MCF 10A (cell line): ENCODE data around the gene EIF4E1B. TPM values are rescaled to one million over a fixed set of nuclear protein-coding genes. Genes with fewer than 3 reads are reported as not detected.
A peak's percentile ranks its signal among the peaks of the same experiment; 100 is the strongest.

Experiments
- BruUV-seq: library from RNA; stranded (reverse); fragments of 400-500 nt; replicated peaks from 2 replicates; lab custom pipeline; 2021; lab: Mats Ljungman, UMichigan
- CTCF ChIA-PET: fragments of 300-600 bp; sonication (Branson Sonifier 250); formaldehyde crosslinking; extraction: SDS; loops from one replicate; lab custom pipeline; 2021; ENCODE audit warnings: antibody characterized with exemption, inconsistent platforms; lab: Yijun Ruan, JAX
- POLR2A ChIA-PET: fragments of 300-600, 350-650 bp; sonication (Branson Sonifier 250); formaldehyde crosslinking; extraction: SDS; loops from one replicate; lab custom pipeline; 2020; ENCODE audit warnings: antibody characterized with exemption, inconsistent platforms; lab: Yijun Ruan, JAX
- DNase-seq: peaks from one replicate; pipeline ENCODE4 v3.0.0-alpha.2; 2018; ENCODE audit not compliant: unreplicated experiment
- H3K27ac Mint-ChIP-seq: one replicate; pipeline ENCODE4 v1.8.0; 2022; ENCODE audit warnings: mild to moderate bottlenecking, low read depth, mixed read lengths; ENCODE audit not compliant: unreplicated experiment
- H3K27me3 Mint-ChIP-seq: one replicate; pipeline ENCODE4 v1.8.0; 2022; ENCODE audit warnings: mixed read lengths; ENCODE audit not compliant: insufficient read depth, unreplicated experiment
- H3K36me3 Mint-ChIP-seq: one replicate; pipeline ENCODE4 v1.8.0; 2022; ENCODE audit warnings: mild to moderate bottlenecking, moderate library complexity, mixed read lengths; ENCODE audit not compliant: insufficient read depth, unreplicated experiment
- H3K4me1 Mint-ChIP-seq: one replicate; pipeline ENCODE4 v1.8.0; 2022; ENCODE audit warnings: mixed read lengths; ENCODE audit not compliant: insufficient read depth, unreplicated experiment
- H3K4me3 Mint-ChIP-seq: one replicate; pipeline ENCODE4 v1.8.0; 2022; ENCODE audit warnings: mild to moderate bottlenecking, moderate library complexity, mixed read lengths; ENCODE audit not compliant: unreplicated experiment
- H3K9me3 Mint-ChIP-seq: one replicate; pipeline ENCODE4 v1.8.0; 2022; ENCODE audit warnings: mixed read lengths; ENCODE audit not compliant: unreplicated experiment
- CTCF ChIP-seq: fragments of 200-600 bp; IDR thresholded peaks from one replicate; pipeline ENCODE4 v1.8.0; 2022; ENCODE audit warnings: antibody characterized with exemption, mild to moderate bottlenecking; ENCODE audit not compliant: unreplicated experiment
- intact Hi-C: fragments of 100-400 bp; cut with micrococcal nuclease; formaldehyde crosslinking; loops from 2 replicates; pipeline ENCODE4 v1.14.1; 2022
- total RNA-seq: library from RNA; stranded (reverse); gene quantifications from 2 replicates; pipeline ENCODE4 v1.2.3, GENCODE V29; 2022

The EIF4E1B gene
- total RNA-seq, 1 experiment from 2014 or later: not detected

GRCh38 chr5:176675676-176676360 is 45.3 kb downstream of the EIF4E1B start:
- DNase-seq: peak; percentile 42
- BruUV-seq: no TSS peak
- Mint-ChIP-seq H3K36me3 (no peaks in the 10 kb centered on the region), H3K27ac (no peak overlapping the region), H3K4me1 (no peaks in the 10 kb centered on the region), H3K27me3 (peaks cover 5% of the 10 kb centered on the region), H3K9me3 (no peaks in the 10 kb centered on the region), H3K4me3 (no peak overlapping the region)
- intact Hi-C loops: no loop called here
- CTCF ChIA-PET: interaction anchor here (0.6 to 6.4 kb wide), 4 partner anchors 15 to 855 kb away, joined by 3 to 49 read pairs (median 3); no protein-coding TSS in a partner anchor
- peak; percentile 47 for TF ChIP-seq CTCF
- POLR2A ChIA-PET: no interaction called here

GRCh38 chr5:176676361-176676824 is 45.9 kb downstream of the EIF4E1B start:
- BruUV-seq: no TSS peak
- intact Hi-C loops: no loop called here
- Mint-ChIP-seq H3K27me3 (peaks cover 11% of the 10 kb centered on the region), H3K9me3 (no peaks in the 10 kb centered on the region), H3K4me1 (no peaks in the 10 kb centered on the region), H3K4me3 (no peak overlapping the region), H3K27ac (no peak overlapping the region), H3K36me3 (no peaks in the 10 kb centered on the region)
- POLR2A ChIA-PET: no interaction called here
- TF ChIP-seq CTCF: no peak
- peak; percentile 58 for DNase-seq
- CTCF ChIA-PET: interaction anchor here (0.6 to 6.4 kb wide), 4 partner anchors 15 to 855 kb away, joined by 3 to 49 read pairs (median 3); no protein-coding TSS in a partner anchor

GRCh38 chr5:176677209-176677939 is 46.9 kb downstream of the EIF4E1B start:
- H3K27me3 Mint-ChIP-seq: peaks cover 21% of the 10 kb centered on the region
- no peak overlapping the region for H3K27ac Mint-ChIP-seq
- H3K36me3 Mint-ChIP-seq: no peaks in the 10 kb centered on the region
- no peak overlapping the region for H3K4me3 Mint-ChIP-seq
- no peaks in the 10 kb centered on the region for H3K9me3 Mint-ChIP-seq
- no peaks in the 10 kb centered on the region for H3K4me1 Mint-ChIP-seq
- TF ChIP-seq CTCF: no peak
- BruUV-seq: no TSS peak
- ChIA-PET POLR2A (interaction anchor here (0.5 kb wide), 1 partner anchor 105 kb away, joined by 3 read pairs; no protein-coding TSS in a partner anchor), CTCF (interaction anchor here (0.6 to 6.4 kb wide), 4 partner anchors 16 to 355 kb away, joined by 3 to 49 read pairs (median 4); no protein-coding TSS in a partner anchor)
- DNase-seq: no peak
- intact Hi-C loops: no loop called here

- H3K27me3 Mint-ChIP-seq: peaks cover 33% of the 10 kb centered on the region
- intact Hi-C loops: no loop called here
- H3K9me3 Mint-ChIP-seq: no peaks in the 10 kb centered on the region
- no peak for TF ChIP-seq CTCF
- ChIA-PET POLR2A (interaction anchor here (0.6 kb wide), 1 partner anchor 254 kb away, joined by 3 read pairs; no protein-coding TSS in a partner anchor), CTCF (interaction anchor here (0.6 to 6.4 kb wide), 5 partner anchors 17 to 672 kb away, joined by 3 to 49 read pairs (median 3); no protein-coding TSS in a partner anchor)
- no peak for DNase-seq
- BruUV-seq: no TSS peak
- H3K4me3 Mint-ChIP-seq: no peak overlapping the region
- no peaks in the 10 kb centered on the region for H3K36me3 Mint-ChIP-seq
- H3K27ac Mint-ChIP-seq: no peak overlapping the region
- H3K4me1 Mint-ChIP-seq: no peaks in the 10 kb centered on the region
These were observed 48.1 kb downstream of the EIF4E1B start for GRCh38 chr5:176678584-176678983.
